Activated CD8-positive, alpha-beta memory T cell treated with anti-CD3 and anti-CD28 coated beads, Interleukin-2, amount 50 U/mL, for 24 hours (primary cell): Measurements from ENCODE around the gene FDPS.
"Not testable (repeated sequence)": the region's sequence is repeated elsewhere in the genome, so short reads cannot be mapped to it uniquely, and the experiment has no call there.

Source experiments
- DNase-seq: peaks from one replicate; pipeline ENCODE4 v3.0.0-alpha.2; 2020; ENCODE audit errors: extremely low read depth

Gene FDPS

GRCh38 chr1:155285631-155286044 lies 23.0 kb upstream of the FDPS start:
- no peak for DNase-seq

GRCh38 chr1:155286544-155286943 lies 22.1 kb upstream of the FDPS start:
- DNase-seq: no peak

GRCh38 chr1:155287987-155288543 lies 20.6 kb upstream of the FDPS start:
- no peak for DNase-seq

GRCh38 chr1:155291006-155291405 lies 17.7 kb upstream of the FDPS start:
- not testable (repeated sequence) for DNase-seq

GRCh38 chr1:155293086-155293749 lies 15.4 kb upstream of the FDPS start:
- DNase-seq: no peak

GRCh38 chr1:155294520-155295182 lies 14.0 kb upstream of the FDPS start:
- DNase-seq: no peak

- DNase-seq: no peak
Observed at GRCh38 chr1:155295183-155295941, 13.3 kb upstream of the FDPS start.

- DNase-seq: no peak
Observed at GRCh38 chr1:155295942-155296267, 12.8 kb upstream of the FDPS start.

- DNase-seq: no peak
Observed at GRCh38 chr1:155296661-155297060, 12.0 kb upstream of the FDPS start.

- DNase-seq: no peak
Observed at GRCh38 chr1:155297384-155297783, 11.3 kb upstream of the FDPS start.

GRCh38 chr1:155300024-155300423 lies 8.6 kb upstream of the FDPS start:
- no peak for DNase-seq

- no peak for DNase-seq
Observed at GRCh38 chr1:155300553-155301329, 7.9 kb upstream of the FDPS start.

GRCh38 chr1:155301342-155301841 lies 7.3 kb upstream of the FDPS start, which contains the start of gene PKLR:
Gene PKLR, minus strand, starts transcription at chr1:155301438. Its CDS starts 43 bp downstream, at chr1:155301395.
- DNase-seq: no peak

GRCh38 chr1:155304558-155305063 lies 4.1 kb upstream of the FDPS start:
- no peak for DNase-seq

GRCh38 chr1:155305881-155306391 lies 2.7 kb upstream of the FDPS start:
- DNase-seq: no peak

GRCh38 chr1:155307247-155307740 lies 1.4 kb upstream of the FDPS start:
- DNase-seq: no peak

- no peak for DNase-seq
Observed at GRCh38 chr1:155309423-155310021, 856 bp downstream of the FDPS start.

GRCh38 chr1:155313261-155313660 lies 4.6 kb downstream of the FDPS start:
- no peak for DNase-seq

GRCh38 chr1:155316922-155317321 lies 8.3 kb downstream of the FDPS start:
- DNase-seq: no peak

GRCh38 chr1:155318082-155318481 lies 9.4 kb downstream of the FDPS start:
- no peak for DNase-seq

GRCh38 chr1:155319536-155319935 lies 10.9 kb downstream of the FDPS start:
- no peak for DNase-seq
